ENCODE data around the gene LPIN2.
"Not testable (repeated sequence)": the region's sequence is repeated elsewhere in the genome, so short reads cannot be mapped to it uniquely, and the experiment has no call there.

The LPIN2 gene

GRCh38 chr18:3007491-3007890, 5.5 kb downstream of the LPIN2 start:
- H3K9me3 ChIP-seq (ENCODE audit: control insufficient read depth, low read length), result peaks cover 3% of the 10 kb centered on the region
- 94 to 97% methylated on average over 3 of the region's 3 CpGs for WGBS, 2 experiments
- H3K27me3 ChIP-seq (ENCODE audit: control insufficient read depth, insufficient read depth, low read length, poor library complexity, severe bottlenecking), result no peaks in the 10 kb centered on the region
- peaks cover 23% of the 10 kb centered on the region for H3K36me3 ChIP-seq (ENCODE audit: control insufficient read depth, insufficient read depth, low read length)
- H3K27ac ChIP-seq (ENCODE audit: insufficient read depth, low read depth, low read length, poor library complexity, severe bottlenecking), result no peak overlapping the region
- no peak overlapping the region for H3K4me3 ChIP-seq (ENCODE audit: insufficient read depth, low read depth, low read length)
- no peaks in the 10 kb centered on the region for H3K4me1 ChIP-seq (ENCODE audit: control insufficient read depth, insufficient read depth, low read length)

DNA sequence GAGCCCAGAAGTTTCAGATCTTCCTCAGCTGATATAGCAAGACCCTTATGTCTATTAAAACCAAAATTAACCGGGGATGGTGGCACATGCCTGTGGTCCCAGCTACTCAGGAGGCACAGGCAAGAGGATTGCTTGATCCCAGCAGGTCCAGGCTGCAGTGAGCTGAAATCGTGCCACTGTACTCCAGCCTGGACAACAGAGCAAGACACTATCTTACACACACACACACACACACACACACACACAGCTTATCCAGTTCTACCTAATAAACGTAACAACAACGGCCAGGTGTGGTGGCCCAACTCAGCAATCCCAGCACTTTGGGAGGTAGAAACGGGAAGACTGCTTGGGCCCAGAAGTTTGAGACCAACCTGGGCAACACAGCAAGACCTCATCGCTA, 7.5 kb downstream of the LPIN2 start:
- peaks cover 28% of the 10 kb centered on the region for H3K36me3 ChIP-seq (ENCODE audit: control insufficient read depth, insufficient read depth, low read length)
- H3K4me3 ChIP-seq (ENCODE audit: insufficient read depth, low read depth, low read length), result no peak overlapping the region
- no peaks in the 10 kb centered on the region for H3K27me3 ChIP-seq (ENCODE audit: control insufficient read depth, insufficient read depth, low read length, poor library complexity, severe bottlenecking)
- peaks cover 3% of the 10 kb centered on the region for H3K9me3 ChIP-seq (ENCODE audit: control insufficient read depth, low read length)
- H3K4me1 ChIP-seq (ENCODE audit: control insufficient read depth, insufficient read depth, low read length), result no peaks in the 10 kb centered on the region
- no peak overlapping the region for H3K27ac ChIP-seq (ENCODE audit: insufficient read depth, low read depth, low read length, poor library complexity, severe bottlenecking)
- WGBS, 2 experiments, result 90 to 93% methylated on average over 6 of the region's 6 CpGs

- peaks cover 28% of the 10 kb centered on the region for H3K36me3 ChIP-seq (ENCODE audit: control insufficient read depth, insufficient read depth, low read length)
- not testable (repeated sequence) for H3K9me3 ChIP-seq (ENCODE audit: control insufficient read depth, low read length)
- WGBS, 2 experiments, result 96% methylated on average over 8 of the region's 8 CpGs
These were observed 9.2 kb downstream of the LPIN2 start for GRCh38 chr18:3003766-3004165.

DNA sequence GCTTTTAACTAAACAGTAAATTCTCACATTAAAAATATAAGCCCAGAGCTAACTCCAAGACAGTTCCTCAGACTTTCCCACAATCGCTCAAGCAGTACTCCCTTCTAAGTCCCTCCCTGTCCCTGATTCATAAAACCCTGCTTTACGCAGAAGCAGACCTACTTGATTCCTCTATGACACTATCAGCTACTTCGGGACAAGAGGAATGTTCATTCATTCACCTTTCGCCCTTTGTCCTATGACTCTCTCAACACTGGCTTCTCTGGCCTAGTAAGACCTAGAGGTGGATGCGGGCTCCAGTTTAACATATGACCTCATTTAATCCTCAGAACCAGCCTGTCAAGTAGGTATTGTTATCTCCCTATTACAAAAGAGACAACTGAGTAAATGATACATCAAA, 10.2 kb downstream of the LPIN2 start:
- 56 to 57% methylated on average over 5 of the region's 5 CpGs for WGBS, 2 experiments
- Histone ChIP-seq H3K9me3 (ENCODE audit: control insufficient read depth, low read length) (peaks cover 3% of the 10 kb centered on the region), H3K36me3 (ENCODE audit: control insufficient read depth, insufficient read depth, low read length) (peaks cover 27% of the 10 kb centered on the region), H3K4me1 (ENCODE audit: control insufficient read depth, insufficient read depth, low read length) (no peaks in the 10 kb centered on the region), H3K27me3 (ENCODE audit: control insufficient read depth, insufficient read depth, low read length, poor library complexity, severe bottlenecking) (no peaks in the 10 kb centered on the region), H3K27ac (ENCODE audit: insufficient read depth, low read depth, low read length, poor library complexity, severe bottlenecking) (no peak overlapping the region), H3K4me3 (ENCODE audit: insufficient read depth, low read depth, low read length) (no peak overlapping the region)

More at GRCh38 chr18:3003766-3004165, 9.2 kb downstream of the LPIN2 start:
- H3K27ac ChIP-seq (ENCODE audit: insufficient read depth, low read depth, low read length, poor library complexity, severe bottlenecking); H3K4me3 ChIP-seq (ENCODE audit: insufficient read depth, low read depth, low read length); H3K4me1 ChIP-seq (ENCODE audit: control insufficient read depth, insufficient read depth, low read length); H3K27me3 ChIP-seq (ENCODE audit: control insufficient read depth, insufficient read depth, low read length, poor library complexity, severe bottlenecking): not testable (repeated sequence)

DNA sequence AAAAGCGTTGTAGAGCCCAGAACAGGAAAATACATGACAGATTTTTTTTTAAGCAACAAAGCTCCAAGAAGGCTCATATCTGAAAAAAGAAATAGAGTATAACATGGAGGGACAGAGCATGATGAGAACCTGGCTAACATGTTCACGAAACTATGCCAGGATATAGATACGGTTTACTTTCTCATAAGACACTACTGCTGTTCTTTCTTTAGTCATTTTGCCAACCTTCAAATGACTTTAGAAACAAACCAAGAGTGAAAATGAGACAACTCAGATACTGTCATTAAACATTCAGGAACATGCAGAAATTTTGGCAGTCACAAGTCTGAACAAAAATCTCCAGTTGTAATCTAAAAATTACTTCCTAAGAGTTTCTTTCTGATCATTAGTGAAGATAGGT, 14.3 kb downstream of the LPIN2 start:
- Histone ChIP-seq H3K36me3 (ENCODE audit: control insufficient read depth, insufficient read depth, low read length) (peaks cover 13% of the 10 kb centered on the region), H3K27me3 (ENCODE audit: control insufficient read depth, insufficient read depth, low read length, poor library complexity, severe bottlenecking) (no peaks in the 10 kb centered on the region), H3K9me3 (ENCODE audit: control insufficient read depth, low read length) (peaks cover 3% of the 10 kb centered on the region), H3K4me1 (ENCODE audit: control insufficient read depth, insufficient read depth, low read length) (no peaks in the 10 kb centered on the region), H3K4me3 (ENCODE audit: insufficient read depth, low read depth, low read length) (no peak overlapping the region), H3K27ac (ENCODE audit: insufficient read depth, low read depth, low read length, poor library complexity, severe bottlenecking) (no peak overlapping the region)
- WGBS, 2 experiments, result 81 to 89% methylated on average over 3 of the region's 3 CpGs

GRCh38 chr18:2997846-2998564, 14.9 kb downstream of the LPIN2 start:
- peaks cover 6% of the 10 kb centered on the region for H3K36me3 ChIP-seq (ENCODE audit: control insufficient read depth, insufficient read depth, low read length)
- WGBS, 2 experiments, result 63 to 64% methylated on average over 4 of the region's 4 CpGs
- no peaks in the 10 kb centered on the region for H3K4me1 ChIP-seq (ENCODE audit: control insufficient read depth, insufficient read depth, low read length)
- H3K9me3 ChIP-seq (ENCODE audit: control insufficient read depth, low read length), result peaks cover 3% of the 10 kb centered on the region
- no peak overlapping the region for H3K27ac ChIP-seq (ENCODE audit: insufficient read depth, low read depth, low read length, poor library complexity, severe bottlenecking)
- H3K4me3 ChIP-seq (ENCODE audit: insufficient read depth, low read depth, low read length), result no peak overlapping the region
- H3K27me3 ChIP-seq (ENCODE audit: control insufficient read depth, insufficient read depth, low read length, poor library complexity, severe bottlenecking), result no peaks in the 10 kb centered on the region

DNA sequence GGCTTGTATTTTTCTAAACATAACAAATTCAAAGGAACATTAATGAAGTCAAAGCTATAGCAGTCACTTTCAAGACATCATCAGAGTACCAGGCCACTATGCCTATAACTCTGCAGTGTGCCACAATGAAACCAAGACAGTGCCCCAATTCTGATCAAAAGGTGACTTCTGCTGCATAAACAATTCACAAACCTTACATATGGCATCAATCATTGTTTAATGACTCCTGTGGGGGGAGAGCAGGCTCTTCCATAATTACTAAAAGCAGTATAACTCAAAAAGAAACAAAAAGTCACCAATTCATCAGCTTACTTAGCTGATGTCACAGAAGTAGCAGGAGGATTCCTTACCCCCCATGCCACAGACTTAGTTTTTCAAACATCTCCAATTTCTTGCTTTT, 15.5 kb downstream of the LPIN2 start:
- H3K36me3 ChIP-seq (ENCODE audit: control insufficient read depth, insufficient read depth, low read length), result peaks cover 4% of the 10 kb centered on the region
- H3K27me3 ChIP-seq (ENCODE audit: control insufficient read depth, insufficient read depth, low read length, poor library complexity, severe bottlenecking), result no peaks in the 10 kb centered on the region
- H3K27ac ChIP-seq (ENCODE audit: insufficient read depth, low read depth, low read length, poor library complexity, severe bottlenecking), result no peak overlapping the region
- no peak overlapping the region for H3K4me3 ChIP-seq (ENCODE audit: insufficient read depth, low read depth, low read length)
- no peaks in the 10 kb centered on the region for H3K4me1 ChIP-seq (ENCODE audit: control insufficient read depth, insufficient read depth, low read length)
- no peaks in the 10 kb centered on the region for H3K9me3 ChIP-seq (ENCODE audit: control insufficient read depth, low read length)

GRCh38 chr18:2994603-2995432, 18.1 kb downstream of the LPIN2 start:
- no peaks in the 10 kb centered on the region for H3K4me1 ChIP-seq (ENCODE audit: control insufficient read depth, insufficient read depth, low read length)
- whole genome bisulfite sequencing, 2 experiments, result 75 to 88% methylated on average over 5 to 6 of the region's 6 CpGs
- H3K36me3 ChIP-seq (ENCODE audit: control insufficient read depth, insufficient read depth, low read length), result no peaks in the 10 kb centered on the region
- no peaks in the 10 kb centered on the region for H3K27me3 ChIP-seq (ENCODE audit: control insufficient read depth, insufficient read depth, low read length, poor library complexity, severe bottlenecking)
- H3K9me3 ChIP-seq (ENCODE audit: control insufficient read depth, low read length), result no peaks in the 10 kb centered on the region
- H3K27ac ChIP-seq (ENCODE audit: insufficient read depth, low read depth, low read length, poor library complexity, severe bottlenecking), result no peak overlapping the region
- H3K4me3 ChIP-seq (ENCODE audit: insufficient read depth, low read depth, low read length), result no peak overlapping the region

DNA sequence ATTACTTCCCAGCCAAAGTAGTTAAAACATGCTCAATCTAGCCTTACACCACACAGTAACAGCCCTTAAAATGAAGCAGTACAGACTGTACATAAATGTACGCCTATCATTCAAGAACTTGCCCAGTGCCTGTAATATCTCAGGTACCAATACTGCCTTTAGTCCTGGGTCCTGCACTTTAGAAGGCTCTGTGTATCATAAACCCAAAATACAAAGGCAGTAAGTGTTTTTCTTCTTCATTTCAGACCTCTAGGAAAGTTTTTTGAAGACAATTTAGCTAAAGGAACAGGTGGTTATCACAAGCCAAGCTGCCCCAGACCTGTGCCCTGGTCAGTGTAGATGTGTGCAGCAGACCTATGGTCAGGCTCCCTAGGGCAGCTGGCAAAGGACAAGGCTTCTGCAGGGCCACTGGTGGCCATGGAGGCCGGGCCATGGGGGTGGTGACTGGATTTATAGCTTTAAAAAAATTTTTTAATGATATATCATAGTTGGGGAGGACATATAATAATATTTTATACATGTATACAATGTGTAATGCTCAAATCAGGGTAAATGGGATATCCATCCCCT, 18.8 kb downstream of the LPIN2 start:
- WGBS, 2 experiments, result 99 to 100% methylated on average over 2 of the region's 2 CpGs
- Histone ChIP-seq H3K27ac (ENCODE audit: insufficient read depth, low read depth, low read length, poor library complexity, severe bottlenecking) (no peak overlapping the region), H3K36me3 (ENCODE audit: control insufficient read depth, insufficient read depth, low read length) (no peaks in the 10 kb centered on the region), H3K4me1 (ENCODE audit: control insufficient read depth, insufficient read depth, low read length) (no peaks in the 10 kb centered on the region), H3K4me3 (ENCODE audit: insufficient read depth, low read depth, low read length) (no peak overlapping the region), H3K27me3 (ENCODE audit: control insufficient read depth, insufficient read depth, low read length, poor library complexity, severe bottlenecking) (no peaks in the 10 kb centered on the region), H3K9me3 (ENCODE audit: control insufficient read depth, low read length) (no peaks in the 10 kb centered on the region)

Data from ectodermal cell (in vitro differentiated cells).